Measurements from ENCODE around the gene ATP6V1B1. TPM values are rescaled to one million over a fixed set of nuclear protein-coding genes. Genes with fewer than 3 reads are reported as not detected.

ATP6V1B1 gene
- total RNA-seq, 1 experiment from 2014 or later: not detected

DNA sequence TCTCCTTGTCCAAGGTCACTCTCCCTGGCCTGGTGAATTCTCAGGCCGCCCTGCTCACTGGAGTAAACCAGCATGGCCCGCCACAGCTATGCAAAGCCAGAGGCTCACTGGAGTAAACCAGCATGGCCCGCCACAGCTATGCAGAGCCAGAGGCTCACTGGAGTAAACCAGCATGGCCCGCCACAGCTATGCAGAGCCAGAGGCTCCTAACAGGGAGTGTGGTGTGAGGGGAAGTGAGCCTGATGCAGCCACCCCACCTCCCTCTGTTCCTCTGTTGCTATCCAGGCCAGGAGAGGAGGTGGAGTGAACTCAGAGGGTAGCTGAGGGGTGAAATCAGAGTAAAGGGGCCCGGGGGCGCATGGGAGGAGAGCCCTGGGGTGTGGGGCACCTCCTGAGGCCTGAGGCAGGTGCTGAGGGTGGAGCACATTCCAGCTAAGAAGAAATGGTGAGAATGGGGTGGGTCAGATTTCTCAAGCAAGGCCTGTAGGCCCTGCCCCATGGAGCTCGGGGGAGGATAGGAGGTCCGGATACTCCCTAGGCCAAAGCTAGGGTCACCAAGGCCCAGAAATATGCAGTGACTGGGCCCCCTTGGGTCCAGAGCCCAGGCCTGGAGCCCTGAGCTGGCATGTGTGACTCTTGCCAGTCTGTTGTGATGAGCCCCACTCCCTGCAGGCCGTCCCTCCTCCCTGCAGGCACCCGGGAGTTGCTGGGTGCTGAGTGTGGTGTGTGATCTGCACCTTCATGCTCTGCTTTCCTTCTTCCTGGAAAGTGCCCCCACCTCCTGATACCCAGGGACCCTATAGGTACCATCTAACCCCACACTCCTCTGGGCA, 1.5 kb downstream of the ATP6V1B1 start:
- Histone ChIP-seq H3K36me3 (ENCODE audit: insufficient read depth, low read length) (no peaks in the 10 kb centered on the region), H3K9me3 (ENCODE audit: low read length) (no peaks in the 10 kb centered on the region), H3K27me3 (ENCODE audit: low read length) (no peaks in the 10 kb centered on the region), H3K4me3 (ENCODE audit: low read length) (no peak overlapping the region), H4K20me1 (ENCODE audit: insufficient read depth, low read depth, low read length) (no peaks in the 10 kb centered on the region), H3K4me1 (ENCODE audit: low read length) (no peaks in the 10 kb centered on the region), H3K9ac (ENCODE audit: low read length) (no peak overlapping the region), H3K9me2 (replicated peaks; ENCODE audit: insufficient read depth, low read length) (no peaks in the 10 kb centered on the region), H3K27ac (ENCODE audit: low read length) (no peak overlapping the region), H3K79me2 (ENCODE audit: low read length) (no peaks in the 10 kb centered on the region), H3K4me2 (ENCODE audit: low read depth, low read length, poor library complexity, severe bottlenecking) (no peak overlapping the region), H2AFZ (ENCODE audit: low read length) (no peak overlapping the region)
- no peak for DNase-seq

DNA sequence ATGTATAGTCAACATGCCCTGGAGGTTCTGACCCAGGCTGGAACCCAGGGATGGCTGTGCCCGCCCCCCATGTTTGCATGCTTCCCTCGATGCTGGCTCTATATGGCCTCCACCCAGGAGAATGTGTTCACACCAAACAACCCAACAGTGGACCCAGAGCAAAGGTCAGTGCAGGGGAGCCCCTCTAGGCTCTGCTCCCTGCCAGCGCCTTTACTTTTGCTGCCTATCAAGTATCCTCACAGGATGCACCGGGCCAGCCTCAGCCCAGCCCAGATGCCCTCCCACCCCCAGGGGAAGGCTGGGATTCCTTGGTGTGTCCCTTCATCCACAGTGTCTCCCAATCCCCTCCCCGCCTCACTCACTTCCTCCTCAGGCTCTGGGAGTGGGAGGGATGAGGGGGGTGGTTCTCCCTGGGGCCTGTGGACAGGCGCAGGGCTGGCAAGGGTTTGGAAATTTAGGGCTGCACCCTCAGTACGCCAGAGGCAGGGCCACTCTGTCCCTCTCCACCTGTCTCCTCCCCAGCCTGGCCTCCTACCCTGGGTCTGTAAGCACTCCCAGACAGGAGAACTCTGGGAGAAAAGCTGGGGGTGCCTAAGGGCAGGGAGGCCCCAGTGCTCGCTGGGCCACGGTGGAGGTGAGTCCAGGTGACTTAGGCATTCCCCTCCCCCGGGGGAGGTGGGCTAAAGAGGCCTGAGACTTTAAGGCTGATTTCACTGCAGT, 2.3 kb downstream of the ATP6V1B1 start:
- Histone ChIP-seq H3K4me3 (ENCODE audit: low read length) (no peak overlapping the region), H3K9me3 (ENCODE audit: low read length) (no peaks in the 10 kb centered on the region), H3K4me2 (ENCODE audit: low read depth, low read length, poor library complexity, severe bottlenecking) (no peak overlapping the region), H3K36me3 (ENCODE audit: insufficient read depth, low read length) (no peaks in the 10 kb centered on the region), H4K20me1 (ENCODE audit: insufficient read depth, low read depth, low read length) (no peaks in the 10 kb centered on the region), H2AFZ (ENCODE audit: low read length) (no peak overlapping the region), H3K9me2 (replicated peaks; ENCODE audit: insufficient read depth, low read length) (no peaks in the 10 kb centered on the region), H3K4me1 (ENCODE audit: low read length) (no peaks in the 10 kb centered on the region), H3K27ac (ENCODE audit: low read length) (no peak overlapping the region), H3K27me3 (ENCODE audit: low read length) (no peaks in the 10 kb centered on the region), H3K9ac (ENCODE audit: low read length) (no peak overlapping the region), H3K79me2 (ENCODE audit: low read length) (no peaks in the 10 kb centered on the region)
- DNase-seq: no peak

GRCh38 chr2:70938586-70938950, 2.9 kb downstream of the ATP6V1B1 start:
- H2AFZ ChIP-seq (ENCODE audit: low read length): no peak overlapping the region
- H3K9me3 ChIP-seq (ENCODE audit: low read length): no peaks in the 10 kb centered on the region
- no peak overlapping the region for H3K27ac ChIP-seq (ENCODE audit: low read length)
- no peak for DNase-seq
- H3K4me1 ChIP-seq (ENCODE audit: low read length): no peaks in the 10 kb centered on the region
- H3K79me2 ChIP-seq (ENCODE audit: low read length): no peaks in the 10 kb centered on the region
- no peak overlapping the region for H3K9ac ChIP-seq (ENCODE audit: low read length)
- H3K4me2 ChIP-seq (ENCODE audit: low read depth, low read length, poor library complexity, severe bottlenecking): no peak overlapping the region
- H3K27me3 ChIP-seq (ENCODE audit: low read length): no peaks in the 10 kb centered on the region
- no peak overlapping the region for H3K4me3 ChIP-seq (ENCODE audit: low read length)
- no peaks in the 10 kb centered on the region for H3K9me2 ChIP-seq (replicated peaks; ENCODE audit: insufficient read depth, low read length)
- H3K36me3 ChIP-seq (ENCODE audit: insufficient read depth, low read length): no peaks in the 10 kb centered on the region
- no peaks in the 10 kb centered on the region for H4K20me1 ChIP-seq (ENCODE audit: insufficient read depth, low read depth, low read length)

DNA sequence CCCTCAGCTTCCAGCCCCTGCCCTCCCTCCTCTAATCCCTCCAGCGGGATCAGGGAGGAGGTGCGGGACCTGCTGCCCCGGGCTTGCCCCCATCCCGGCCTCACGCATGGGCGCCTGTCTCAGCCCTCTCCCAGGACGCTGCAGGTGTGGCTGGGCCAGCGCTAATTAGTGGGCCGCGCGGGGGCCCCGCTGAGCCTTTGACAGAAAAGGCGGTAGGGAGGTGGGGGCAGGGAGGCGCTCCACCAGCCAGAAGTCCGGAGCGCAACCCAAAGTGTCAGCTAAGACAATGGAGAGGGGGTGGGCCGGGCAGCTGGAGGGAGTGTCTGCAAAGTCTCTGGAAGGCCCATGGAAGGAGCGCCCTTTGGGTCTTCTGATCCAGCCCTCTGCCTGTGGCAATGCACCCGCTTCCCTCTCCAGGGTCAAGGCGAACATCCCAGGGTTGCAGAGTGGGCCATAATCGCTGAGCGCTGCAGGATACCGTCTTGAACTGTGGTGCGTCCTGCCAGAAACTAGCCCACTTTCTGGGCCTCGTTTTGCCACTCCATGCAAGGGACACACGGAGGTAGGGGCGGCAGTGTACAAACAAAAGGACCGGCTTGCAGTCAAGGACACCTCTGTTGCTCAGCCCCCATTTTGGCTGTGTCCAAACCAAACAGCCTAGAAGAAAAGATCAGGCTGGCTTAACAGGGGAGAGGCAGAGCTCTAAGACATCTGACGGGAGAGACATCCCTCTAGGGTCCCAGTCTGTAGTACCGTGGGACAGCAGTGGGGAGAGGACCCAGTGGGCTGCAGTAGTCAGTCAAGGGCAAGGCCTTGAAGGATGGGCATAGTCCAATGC, 3.5 kb downstream of the ATP6V1B1 start:
- DNase-seq: no peak
- no peak overlapping the region for H3K4me2 ChIP-seq (ENCODE audit: low read depth, low read length, poor library complexity, severe bottlenecking)
- H3K27me3 ChIP-seq (ENCODE audit: low read length): no peaks in the 10 kb centered on the region
- H3K4me1 ChIP-seq (ENCODE audit: low read length): no peaks in the 10 kb centered on the region
- H2AFZ ChIP-seq (ENCODE audit: low read length): no peak overlapping the region
- H3K9ac ChIP-seq (ENCODE audit: low read length): no peak overlapping the region
- no peak overlapping the region for H3K4me3 ChIP-seq (ENCODE audit: low read length)
- no peaks in the 10 kb centered on the region for H3K9me2 ChIP-seq (replicated peaks; ENCODE audit: insufficient read depth, low read length)
- H3K36me3 ChIP-seq (ENCODE audit: insufficient read depth, low read length): no peaks in the 10 kb centered on the region
- no peaks in the 10 kb centered on the region for H4K20me1 ChIP-seq (ENCODE audit: insufficient read depth, low read depth, low read length)
- no peaks in the 10 kb centered on the region for H3K9me3 ChIP-seq (ENCODE audit: low read length)
- H3K79me2 ChIP-seq (ENCODE audit: low read length): no peaks in the 10 kb centered on the region
- no peak overlapping the region for H3K27ac ChIP-seq (ENCODE audit: low read length)

DNA sequence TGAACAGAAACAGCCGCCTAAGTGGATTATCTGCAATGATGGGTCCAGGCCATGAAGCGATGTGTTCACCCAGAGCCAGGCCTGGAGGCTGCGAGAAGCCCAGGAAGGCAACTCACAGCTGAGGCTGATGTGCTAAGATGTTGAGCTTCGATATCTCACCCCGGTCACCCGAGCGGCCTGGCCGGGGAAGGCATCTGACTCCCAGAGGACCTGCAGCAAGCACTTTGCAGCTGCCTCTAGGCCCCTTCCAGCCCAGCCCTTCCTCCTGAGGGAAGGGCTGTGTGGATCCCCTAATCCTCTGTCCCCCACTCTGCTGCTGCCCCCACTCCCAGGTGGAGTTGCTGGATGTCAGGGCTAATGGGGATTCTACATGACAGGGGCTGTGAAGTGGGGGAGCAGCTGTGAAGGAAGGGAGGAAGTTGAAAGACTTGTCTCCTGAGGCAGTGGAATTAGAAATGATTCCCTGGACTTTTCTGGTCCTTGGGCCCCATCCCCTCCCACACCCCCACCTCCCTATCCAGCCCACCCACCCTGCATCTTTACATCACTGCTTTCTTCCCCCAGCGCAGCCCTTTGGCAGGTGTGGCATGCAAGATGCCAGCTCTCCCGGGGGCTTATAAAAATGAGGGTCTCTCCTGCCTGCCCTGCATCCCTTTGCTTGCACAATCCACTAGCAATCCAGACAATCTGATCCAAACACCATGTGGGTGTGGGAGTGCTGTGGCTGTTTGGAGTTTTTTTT, 4.3 kb downstream of the ATP6V1B1 start:
- no peak overlapping the region for H3K4me2 ChIP-seq (ENCODE audit: low read depth, low read length, poor library complexity, severe bottlenecking)
- H4K20me1 ChIP-seq (ENCODE audit: insufficient read depth, low read depth, low read length): no peaks in the 10 kb centered on the region
- H3K4me1 ChIP-seq (ENCODE audit: low read length): no peaks in the 10 kb centered on the region
- no peak overlapping the region for H2AFZ ChIP-seq (ENCODE audit: low read length)
- no peak for DNase-seq
- H3K36me3 ChIP-seq (ENCODE audit: insufficient read depth, low read length): no peaks in the 10 kb centered on the region
- H3K9ac ChIP-seq (ENCODE audit: low read length): no peak overlapping the region
- H3K9me2 ChIP-seq (replicated peaks; ENCODE audit: insufficient read depth, low read length): no peaks in the 10 kb centered on the region
- H3K4me3 ChIP-seq (ENCODE audit: low read length): no peak overlapping the region
- H3K27ac ChIP-seq (ENCODE audit: low read length): no peak overlapping the region
- no peaks in the 10 kb centered on the region for H3K9me3 ChIP-seq (ENCODE audit: low read length)
- H3K27me3 ChIP-seq (ENCODE audit: low read length): no peaks in the 10 kb centered on the region
- no peaks in the 10 kb centered on the region for H3K79me2 ChIP-seq (ENCODE audit: low read length)

GRCh38 chr2:70941186-70941585, 5.5 kb downstream of the ATP6V1B1 start:
- Histone ChIP-seq H3K4me2 (ENCODE audit: low read depth, low read length, poor library complexity, severe bottlenecking) (no peak overlapping the region), H3K36me3 (ENCODE audit: insufficient read depth, low read length) (no peaks in the 10 kb centered on the region), H3K9ac (ENCODE audit: low read length) (no peak overlapping the region), H3K27ac (ENCODE audit: low read length) (no peak overlapping the region), H3K9me3 (ENCODE audit: low read length) (no peaks in the 10 kb centered on the region), H3K9me2 (replicated peaks; ENCODE audit: insufficient read depth, low read length) (no peaks in the 10 kb centered on the region), H4K20me1 (ENCODE audit: insufficient read depth, low read depth, low read length) (no peaks in the 10 kb centered on the region), H3K79me2 (ENCODE audit: low read length) (no peaks in the 10 kb centered on the region), H3K27me3 (ENCODE audit: low read length) (no peaks in the 10 kb centered on the region), H2AFZ (ENCODE audit: low read length) (no peak overlapping the region), H3K4me1 (ENCODE audit: low read length) (no peaks in the 10 kb centered on the region), H3K4me3 (ENCODE audit: low read length) (no peak overlapping the region)
- no peak for DNase-seq

DNA sequence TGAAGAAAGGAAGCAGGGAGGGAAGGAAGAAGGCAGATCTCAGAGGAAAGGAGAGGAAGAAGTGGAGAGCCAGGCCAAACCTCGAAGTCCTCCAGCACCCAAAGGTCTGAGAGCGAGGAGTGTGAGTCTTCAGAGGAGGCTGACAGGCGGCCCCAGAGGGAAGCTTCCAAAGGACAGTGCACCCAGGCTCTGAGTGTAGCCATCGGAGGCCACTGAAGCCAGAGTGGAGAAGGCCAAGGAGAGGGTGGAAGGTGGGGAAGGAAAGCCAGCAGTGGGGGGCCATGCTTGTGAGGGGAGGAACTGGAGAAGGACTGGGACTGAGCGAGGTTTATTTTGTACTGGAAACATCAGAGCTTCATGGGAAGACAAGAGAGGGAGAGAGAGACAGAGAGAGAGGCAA, 6.0 kb downstream of the ATP6V1B1 start:
- no peak overlapping the region for H3K9ac ChIP-seq (ENCODE audit: low read length)
- H3K27me3 ChIP-seq (ENCODE audit: low read length): no peaks in the 10 kb centered on the region
- H3K4me1 ChIP-seq (ENCODE audit: low read length): no peaks in the 10 kb centered on the region
- no peak for DNase-seq
- H3K27ac ChIP-seq (ENCODE audit: low read length): no peak overlapping the region
- H3K4me3 ChIP-seq (ENCODE audit: low read length): no peak overlapping the region
- no peaks in the 10 kb centered on the region for H3K9me3 ChIP-seq (ENCODE audit: low read length)
- no peak overlapping the region for H3K4me2 ChIP-seq (ENCODE audit: low read depth, low read length, poor library complexity, severe bottlenecking)
- no peak overlapping the region for H2AFZ ChIP-seq (ENCODE audit: low read length)
- H3K79me2 ChIP-seq (ENCODE audit: low read length): no peaks in the 10 kb centered on the region
- no peaks in the 10 kb centered on the region for H4K20me1 ChIP-seq (ENCODE audit: insufficient read depth, low read depth, low read length)
- H3K9me2 ChIP-seq (replicated peaks; ENCODE audit: insufficient read depth, low read length): no peaks in the 10 kb centered on the region
- no peaks in the 10 kb centered on the region for H3K36me3 ChIP-seq (ENCODE audit: insufficient read depth, low read length)
